ENCODE data around the gene FHL1. TPM values are rescaled to one million over a fixed set of nuclear protein-coding genes. Genes with fewer than 3 reads are reported as not detected.

The FHL1 gene
- total and polyA plus RNA-seq, 2 of the 4 experiments (the other 2 are of a cell fraction), result 69.4 to 72.9 TPM

- CTCF ChIA-PET, result interaction anchor here (0.6 to 1.2 kb wide), 3 partner anchors 20 to 116 kb away, joined by 3 read pairs; no protein-coding TSS in a partner anchor
- H4K20me1 ChIP-seq (ENCODE audit: insufficient read depth, low read length), result no peaks in the 10 kb centered on the region
- no peak overlapping the region for H2AK9ac ChIP-seq (replicated peaks; ENCODE audit: low read depth, low read length, poor library complexity)
- no peak for TF ChIP-seq MAFK (IDR thresholded peaks at IDR 0.05; ENCODE audit: low read depth, low read length)
- no peak for TF ChIP-seq SMC3 (IDR thresholded peaks at IDR 0.05; ENCODE audit: low read depth, low read length)
- no peak for TF ChIP-seq CHD1 (IDR thresholded peaks at IDR 0.05; ENCODE audit: low read depth, low read length)
- no peak for TF ChIP-seq CTCF (conservative IDR thresholded peaks at IDR 0.05; ENCODE audit: low read depth, low read length)
- TF ChIP-seq ELK1 (IDR thresholded peaks at IDR 0.05; ENCODE audit: borderline replicate concordance, low read depth, low read length), result no peak
- no peak for TF ChIP-seq POLR2A (IDR thresholded peaks at IDR 0.05; ENCODE audit: low read depth, low read length)
- no peak for TF ChIP-seq RAD21 (IDR thresholded peaks at IDR 0.05; ENCODE audit: low read length)
- no peak for TF ChIP-seq RCOR1 (IDR thresholded peaks at IDR 0.05; ENCODE audit: insufficient replicate concordance, low read length)
- H2BK120ac ChIP-seq (ENCODE audit: low read depth, low read length), result no peak overlapping the region
- dilution Hi-C loops (cut with HindIII; ENCODE audit: low sequenced_read_pairs, unreplicated experiment), result no loop called here
- intact Hi-C loops (cut with micrococcal nuclease), result no loop called here
- no peak overlapping the region for H3K56ac ChIP-seq (ENCODE audit: extremely low read depth, insufficient read depth, low read length)
- H3K23ac ChIP-seq (ENCODE audit: low read depth, low read length), result no peak overlapping the region
- H4K5ac ChIP-seq (ENCODE audit: low read depth, low read length), result no peak overlapping the region
- H2AFZ ChIP-seq (replicated peaks; ENCODE audit: low read length, poor library complexity), result no peak overlapping the region
- H3K4ac ChIP-seq (ENCODE audit: low read depth, low read length), result no peak overlapping the region
- H2BK20ac ChIP-seq (ENCODE audit: low read depth, low read length), result no peak overlapping the region
- H3K9ac ChIP-seq (ENCODE audit: low read depth, low read length), result no peak overlapping the region
- DNase-seq (no peak), ATAC-seq (ENCODE audit: low read depth) (no peak)
- no CpG with 5 or more reads among the region's 6 CpGs for WGBS, 2 experiments (ENCODE audit: extremely low coverage in 2 of 2, insufficient read length in 1 of 2)
- no peak overlapping the region for H2BK15ac ChIP-seq (ENCODE audit: low read depth, low read length)
- H3K9me1 ChIP-seq (ENCODE audit: insufficient read depth, low read length), result no peaks in the 10 kb centered on the region
- POLR2A ChIA-PET (ENCODE audit: unreplicated experiment), result no interaction called here
- H4K8ac ChIP-seq (ENCODE audit: low read depth in 2 of 2, low read length in 2 of 2), result no peak overlapping the region
- no peak overlapping the region for H3K14ac ChIP-seq (replicated peaks; ENCODE audit: low read depth, low read length)
- no peaks in the 10 kb centered on the region for H3K9me3 ChIP-seq (ENCODE audit: control insufficient read depth, insufficient read depth, low read length)
- H4K91ac ChIP-seq (ENCODE audit: insufficient read depth, low read depth, low read length), result no peak overlapping the region
- in situ Hi-C loops (cut with MboI; ENCODE audit: low sequenced_read_pairs), result no loop called here
- H2AK5ac ChIP-seq (ENCODE audit: low read depth, low read length), result no peak overlapping the region
- H3K36me3 ChIP-seq (ENCODE audit: control insufficient read depth, insufficient read depth, low read length), result peaks cover 7% of the 10 kb centered on the region
- no peaks in the 10 kb centered on the region for H3K4me1 ChIP-seq (ENCODE audit: control insufficient read depth, insufficient read depth, low read length)
- no peak overlapping the region for H3K27ac ChIP-seq (ENCODE audit: insufficient read depth, low read length)
- H3K4me2 ChIP-seq (ENCODE audit: low read depth, low read length), result no peak overlapping the region
- no TSS peak for BruUV-seq (replicated peaks)
- H2BK5ac ChIP-seq (ENCODE audit: low read depth, low read length, poor library complexity, severe bottlenecking), result no peak overlapping the region
- H3K4me3 ChIP-seq (ENCODE audit: insufficient read depth, low read depth, low read length), result no peak overlapping the region
- peaks cover 2% of the 10 kb centered on the region; the same call in 1 of the 2 replicates for H3K27me3 ChIP-seq (ENCODE audit: control insufficient read depth, insufficient read depth, low read length)
- no peak overlapping the region for H3K18ac ChIP-seq (ENCODE audit: low read depth, low read length)
- H3K79me1 ChIP-seq (ENCODE audit: low read depth in 1 of 2, low read length in 2 of 2), result peaks cover 0 to 9% of the 10 kb centered on the region in 2 experiments; a peak in 3 of 4 replicates
Measured at GRCh38 chrX:136246201-136246600, 98.9 kb downstream of the FHL1 start.
